OCI-LY1 (cell line): ENCODE results near the gene ALDH1L1.

Experiments
- CTCF ChIP-seq: fragments of 200-600 bp; sonication (generic), shearing (Covaris generic); IDR thresholded peaks from 2 replicates; pipeline ENCODE4 v1.5.1; 2017; ENCODE audit warnings: mild to moderate bottlenecking, antibody characterized with exemption, low read length, moderate library complexity, mixed read lengths
- EZH2 ChIP-seq: fragments of 200-600 bp; sonication (generic), shearing (Covaris generic); IDR thresholded peaks from 2 replicates; pipeline ENCODE4 v1.8.0; 2017; ENCODE audit warnings: borderline replicate concordance, mixed run types, mild to moderate bottlenecking, antibody characterized with exemption, low read length, moderate library complexity, mixed read lengths

GRCh38 chr3:126060613-126061145, 119.7 kb downstream of the ALDH1L1 start:
- TF ChIP-seq CTCF (no peak), EZH2 (no peak)
